Erythroblast (primary cell): Measurements from ENCODE around the gene BICDL1.

Source experiments
- DNase-seq, 2 experiments: peaks; one replicate each; lab custom pipeline; 2025; lab: John Stamatoyannopoulos, UW
- GATA1 ChIP-seq: IDR thresholded peaks from 2 replicates; pipeline ENCODE4 v1.6.1; 2011; ENCODE audit warnings: low read depth, mild to moderate bottlenecking, control low read depth, low read length, moderate library complexity
- POLR2A ChIP-seq: IDR thresholded peaks from 2 replicates; pipeline ENCODE4 v1.6.1; 2011; ENCODE audit warnings: mild to moderate bottlenecking, low read length

Gene BICDL1

DNA sequence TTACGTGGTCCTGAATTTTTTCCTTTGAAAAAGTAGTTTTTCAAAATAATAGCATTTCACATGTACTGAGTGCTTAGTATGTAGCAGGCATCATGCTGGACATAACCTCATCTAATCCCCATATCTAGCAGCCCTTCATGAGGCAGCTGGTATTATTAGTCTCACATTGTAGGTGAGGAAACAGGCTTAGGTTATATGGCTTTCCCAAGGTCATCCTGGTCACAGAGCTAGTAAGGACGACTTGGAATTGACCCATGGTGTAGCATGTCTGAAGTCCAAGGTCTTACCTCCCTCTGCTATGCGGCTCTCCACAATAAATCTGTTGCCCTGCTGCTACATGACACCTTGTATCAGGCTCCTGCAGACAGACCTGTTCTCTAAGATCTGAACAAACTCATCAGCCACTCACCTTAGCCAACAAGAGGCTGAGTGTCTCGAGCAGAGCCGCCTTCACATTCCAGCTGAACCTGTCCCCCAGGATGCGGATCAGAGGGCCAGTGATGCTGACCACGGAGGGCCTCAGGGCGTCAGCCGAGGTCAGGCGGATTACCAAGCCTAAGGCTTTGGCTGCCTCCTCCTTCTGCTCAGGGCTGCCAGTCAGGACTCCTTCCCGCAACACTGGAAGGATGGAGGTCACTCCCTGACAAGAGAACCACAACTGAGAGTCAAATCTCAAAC, 147.2 kb downstream of the BICDL1 start:
- DNase-seq, result no peak

GRCh38 chr12:120137833-120138232, 148.8 kb downstream of the BICDL1 start:
- TF ChIP-seq POLR2A, result no peak
- DNase-seq, result no peak

More for the DNA sequence above, 147.2 kb downstream of the BICDL1 start:
- no peak for TF ChIP-seq POLR2A
- no peak for TF ChIP-seq GATA1

DNA sequence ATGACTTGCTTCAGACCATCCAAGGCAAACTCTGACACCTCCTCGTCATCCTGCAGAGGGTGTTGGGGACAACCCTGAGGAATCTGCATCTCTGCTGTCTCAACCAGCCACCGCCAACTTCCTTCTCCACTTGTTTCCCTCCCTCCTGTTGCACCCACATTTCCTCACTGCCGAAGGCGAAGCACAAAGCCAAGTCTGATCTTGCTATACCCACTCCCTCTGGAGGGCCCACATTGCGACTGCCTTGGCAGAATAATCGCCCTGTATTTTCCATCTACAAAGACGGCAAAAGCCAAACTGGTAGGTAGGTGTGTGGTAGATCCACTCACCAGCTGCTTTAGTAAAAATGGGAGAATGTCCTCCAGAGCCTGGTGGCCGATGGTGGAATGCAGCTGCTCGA, 149.3 kb downstream of the BICDL1 start:
- no peak for DNase-seq
- TF ChIP-seq POLR2A, result no peak
- TF ChIP-seq GATA1, result no peak

- no peak for DNase-seq
- TF ChIP-seq GATA1 (no peak), POLR2A (no peak)
These were observed 150.9 kb downstream of the BICDL1 start for GRCh38 chr12:120139958-120140357.

DNA sequence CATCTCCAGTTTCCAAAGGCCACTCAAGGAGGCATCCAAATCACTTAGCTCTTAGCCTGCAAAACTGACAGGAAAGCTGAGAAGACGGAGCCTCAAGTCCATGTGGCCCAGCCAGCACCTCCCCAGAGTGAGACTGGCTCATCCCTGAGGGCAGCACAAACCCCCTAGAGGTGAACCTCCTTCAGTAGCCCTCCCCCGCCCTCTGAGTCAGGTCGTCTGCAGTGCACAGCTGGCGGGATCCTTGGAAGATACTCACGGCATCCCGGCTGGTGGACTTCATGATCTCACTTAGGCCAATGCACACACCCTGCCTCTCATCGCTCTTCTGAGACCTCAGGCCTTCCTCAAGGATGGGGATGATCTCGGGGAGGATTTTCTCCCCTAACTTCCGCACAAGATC, 151.6 kb downstream of the BICDL1 start:
- no peak for DNase-seq
- TF ChIP-seq POLR2A (no peak), GATA1 (no peak)

DNA sequence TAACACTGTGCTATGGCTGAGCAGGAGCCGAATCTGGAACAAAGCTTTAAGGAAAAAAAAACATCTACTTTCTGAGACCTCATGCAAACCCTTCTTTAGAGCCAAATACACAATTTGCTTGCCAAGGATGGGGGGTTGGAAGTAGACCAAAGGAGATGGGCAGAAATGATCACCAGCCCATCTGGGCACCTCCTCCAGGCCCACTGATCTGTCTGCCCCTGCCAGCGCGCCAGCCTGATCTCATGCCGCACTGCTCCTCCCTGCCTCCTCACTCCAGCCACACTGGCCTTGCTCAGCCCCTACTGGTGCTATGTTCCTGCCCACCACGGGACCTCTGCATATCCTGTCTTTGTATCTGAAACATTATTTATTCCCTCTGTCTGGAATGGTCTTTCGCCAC, 152.3 kb downstream of the BICDL1 start:
- DNase-seq, result no peak
- no peak for TF ChIP-seq POLR2A
- no peak for TF ChIP-seq GATA1

DNA sequence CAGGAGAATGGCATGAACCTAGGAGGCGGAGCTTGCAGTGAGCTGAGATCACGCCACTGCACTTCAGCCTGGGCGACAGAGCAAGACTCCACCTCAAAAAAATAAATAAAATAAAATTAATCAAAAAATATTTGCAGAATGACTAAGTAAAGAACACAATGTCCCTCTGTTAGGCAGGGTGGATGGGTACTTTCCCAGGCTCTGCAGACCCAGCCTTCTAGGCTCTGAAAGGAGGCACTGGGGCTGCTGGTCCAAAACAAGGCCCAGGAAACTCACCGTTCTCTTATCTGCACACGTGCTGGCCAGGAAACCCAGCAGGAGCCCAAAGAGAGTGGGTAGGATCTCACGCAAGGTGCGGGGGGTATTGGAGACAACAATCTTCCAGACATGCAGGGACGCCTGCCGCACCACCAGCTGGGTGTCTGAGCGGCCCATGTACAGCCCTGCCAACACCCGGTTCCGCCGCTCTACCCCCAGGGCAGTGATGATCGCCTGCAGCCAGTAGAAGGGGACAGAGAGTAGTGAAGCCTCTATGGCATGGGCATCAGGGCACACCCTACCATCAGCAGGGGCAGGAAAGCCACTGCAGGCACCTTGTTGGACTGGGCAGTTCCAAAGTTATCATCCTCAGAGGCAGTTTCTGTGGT, 153.3 kb downstream of the BICDL1 start:
- no peak for DNase-seq
- TF ChIP-seq GATA1 (no peak), POLR2A (no peak)
